Transverse colon (tissue), 3 donors: Measurements from ENCODE around the gene SFTPA2.
"Not testable (repeated sequence)": the region's sequence is repeated elsewhere in the genome, so short reads cannot be mapped to it uniquely, and the experiment has no call there.

ENCODE experiments used
- CTCF ChIP-seq, 5 experiments: fragments of 200-600 bp in 3 of 5; fragments of 450-650 bp in 2 of 5; sonication (generic) in 3 of 5; IDR thresholded peaks; 1 replicate in 2 of 5; 2 replicates in 3 of 5; pipeline ENCODE4 v1.5.1; 2016 to 2017; ENCODE audit warnings: antibody characterized with exemption in 5 of 5, inconsistent platforms in 3 of 5, mild to moderate bottlenecking in 2 of 5, moderate library complexity in 1 of 5
- POLR2A ChIP-seq: fragments of 450-650 bp; IDR thresholded peaks from one replicate; pipeline ENCODE4 v1.6.1; 2016; ENCODE audit warnings: antibody characterized with exemption, mild to moderate bottlenecking, moderate library complexity

- not testable (repeated sequence) for TF ChIP-seq CTCF (IDR thresholded peaks at IDR 0.05); POLR2A
Observed at GRCh38 chr10:79516532-79517205, 43.5 kb downstream of the SFTPA2 start.
